ENCODE data around the gene OMG.

Gene OMG

DNA sequence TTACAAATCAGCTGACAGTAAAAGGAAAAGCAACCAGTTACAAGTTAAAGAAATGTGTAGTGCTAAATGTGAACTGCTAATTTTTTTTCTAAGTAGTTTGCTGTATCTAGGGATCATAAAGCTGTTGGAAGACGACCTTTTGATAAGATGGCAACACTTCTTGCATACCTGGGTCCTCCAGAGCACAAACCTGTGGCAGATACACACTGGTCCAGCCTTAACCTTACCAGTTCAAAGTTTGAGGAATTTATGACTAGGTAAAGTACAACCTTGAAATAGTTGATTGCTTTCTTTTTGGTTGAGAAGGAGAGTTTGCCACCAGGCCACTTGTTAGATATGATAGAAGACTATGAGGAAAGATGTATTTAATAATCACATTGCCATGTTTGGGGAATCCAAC is 35.4 kb downstream of the OMG start:
- TF ChIP-seq CEBPB (IDR thresholded peaks at IDR 0.05) (no peak), TEAD4 (IDR thresholded peaks at IDR 0.05) (no peak), RAD21 (IDR thresholded peaks at IDR 0.05; ENCODE audit: low read depth) (no peak), FOXM1 (IDR thresholded peaks at IDR 0.05; ENCODE audit: borderline replicate concordance, low read depth) (no peak), EGR1 (IDR thresholded peaks at IDR 0.05) (no peak), TAF1 (IDR thresholded peaks at IDR 0.05; ENCODE audit: low read depth) (no peak), ZBTB7A (IDR thresholded peaks at IDR 0.05; ENCODE audit: low read depth) (no peak), CREB1 (IDR thresholded peaks at IDR 0.05; ENCODE audit: low read depth) (no peak)
- TF ChIP-seq, protein P1, sequence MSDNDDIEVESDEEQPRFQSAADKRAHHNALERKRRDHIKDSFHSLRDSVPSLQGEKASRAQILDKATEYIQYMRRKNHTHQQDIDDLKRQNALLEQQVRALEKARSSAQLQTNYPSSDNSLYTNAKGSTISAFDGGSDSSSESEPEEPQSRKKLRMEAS (IDR thresholded peaks at IDR 0.05): no peak

DNA sequence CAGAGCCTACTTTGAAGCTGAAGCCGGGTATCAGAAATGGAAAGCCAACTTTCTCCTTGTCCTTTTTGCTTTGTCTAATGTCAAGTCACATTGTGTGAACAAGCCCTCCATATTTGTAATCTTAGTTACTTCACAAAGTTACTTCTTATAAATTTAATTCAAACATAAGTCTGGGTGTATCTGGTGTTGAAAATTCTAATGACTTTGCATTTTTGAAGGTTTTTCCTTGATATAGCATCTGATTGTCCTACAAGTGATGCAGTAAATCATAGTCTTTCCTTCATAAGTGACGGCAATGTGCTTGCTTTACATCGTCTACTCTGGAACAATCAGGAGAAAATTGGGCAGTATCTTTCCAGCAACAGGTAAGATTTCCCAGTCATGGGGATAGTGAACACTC is 36.9 kb downstream of the OMG start:
- TF ChIP-seq, protein P2, sequence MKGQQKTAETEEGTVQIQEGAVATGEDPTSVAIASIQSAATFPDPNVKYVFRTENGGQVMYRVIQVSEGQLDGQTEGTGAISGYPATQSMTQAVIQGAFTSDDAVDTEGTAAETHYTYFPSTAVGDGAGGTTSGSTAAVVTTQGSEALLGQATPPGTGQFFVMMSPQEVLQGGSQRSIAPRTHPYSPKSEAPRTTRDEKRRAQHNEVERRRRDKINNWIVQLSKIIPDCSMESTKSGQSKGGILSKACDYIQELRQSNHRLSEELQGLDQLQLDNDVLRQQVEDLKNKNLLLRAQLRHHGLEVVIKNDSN (IDR thresholded peaks at IDR 0.05): no peak
- TF ChIP-seq EP300 (IDR thresholded peaks at IDR 0.05; ENCODE audit: borderline replicate concordance): no peak
- TF ChIP-seq RAD21 (IDR thresholded peaks at IDR 0.05; ENCODE audit: low read depth): no peak
- TF ChIP-seq CREB1 (IDR thresholded peaks at IDR 0.05; ENCODE audit: low read depth): no peak
- TF ChIP-seq FOXM1 (IDR thresholded peaks at IDR 0.05; ENCODE audit: borderline replicate concordance, low read depth): no peak
- TF ChIP-seq YY1 (IDR thresholded peaks at IDR 0.05; ENCODE audit: low read depth): no peak
- no peak for TF ChIP-seq ZBTB7A (IDR thresholded peaks at IDR 0.05; ENCODE audit: low read depth)
- no peak for TF ChIP-seq EGR1 (IDR thresholded peaks at IDR 0.05)
- TF ChIP-seq, protein P1 (IDR thresholded peaks at IDR 0.05): no peak
- no peak for TF ChIP-seq NFIC (IDR thresholded peaks at IDR 0.05)
- no peak for TF ChIP-seq TAF1 (IDR thresholded peaks at IDR 0.05; ENCODE audit: low read depth)

DNA sequence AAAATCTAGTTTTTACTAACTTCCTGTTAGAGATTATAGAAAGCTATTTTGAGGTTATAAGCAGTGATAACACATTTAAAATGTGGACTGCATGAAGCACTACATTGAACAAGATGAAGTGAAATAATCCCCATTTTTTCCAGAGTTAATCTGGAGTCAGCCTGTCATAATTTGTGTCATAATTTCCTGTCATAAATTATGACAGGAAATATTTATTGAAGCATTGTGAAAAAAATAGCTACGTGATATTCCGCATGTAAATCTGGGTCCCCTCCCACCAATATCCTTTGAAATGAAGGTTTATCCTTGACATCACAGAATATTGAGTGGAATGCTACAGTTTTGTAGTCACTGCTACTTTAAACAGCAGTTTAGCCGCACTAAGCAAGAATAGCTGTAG is 40.1 kb downstream of the OMG start:
- TF ChIP-seq EP300 (IDR thresholded peaks at IDR 0.05; ENCODE audit: borderline replicate concordance) (no peak), YY1 (IDR thresholded peaks at IDR 0.05; ENCODE audit: low read depth) (no peak), ZBTB7A (IDR thresholded peaks at IDR 0.05; ENCODE audit: low read depth) (no peak)

DNA sequence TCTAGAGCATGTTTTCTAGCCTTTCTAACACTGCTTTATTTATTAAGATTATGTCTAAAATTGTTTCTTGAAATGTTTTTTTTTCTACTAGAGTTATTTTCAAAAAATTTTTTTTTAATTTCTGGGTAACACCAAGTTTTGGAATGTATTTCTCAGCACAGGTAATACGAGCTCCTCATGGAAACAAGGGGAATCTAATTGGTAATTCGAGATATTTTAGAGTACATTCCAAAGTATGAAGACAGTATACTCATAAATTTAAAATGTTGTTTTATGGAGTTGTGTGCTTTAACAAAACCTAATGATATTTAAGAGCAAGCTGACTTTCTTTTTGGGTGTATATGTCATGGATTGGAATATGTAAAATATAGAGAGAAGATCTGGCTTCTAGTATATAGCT is 42.4 kb downstream of the OMG start:
- TF ChIP-seq TAF1 (IDR thresholded peaks at IDR 0.05; ENCODE audit: low read depth) (no peak), TEAD4 (IDR thresholded peaks at IDR 0.05) (no peak), TCF12 (IDR thresholded peaks at IDR 0.05; ENCODE audit: low read depth) (no peak), YY1 (IDR thresholded peaks at IDR 0.05; ENCODE audit: low read depth) (no peak), FOXM1 (IDR thresholded peaks at IDR 0.05; ENCODE audit: borderline replicate concordance, low read depth) (no peak), RAD21 (IDR thresholded peaks at IDR 0.05; ENCODE audit: low read depth) (no peak), NFIC (IDR thresholded peaks at IDR 0.05) (no peak), CREB1 (IDR thresholded peaks at IDR 0.05; ENCODE audit: low read depth) (no peak), EP300 (IDR thresholded peaks at IDR 0.05; ENCODE audit: borderline replicate concordance) (no peak)
- TF ChIP-seq, protein P2 (IDR thresholded peaks at IDR 0.05): no peak
- TF ChIP-seq, protein P1 (IDR thresholded peaks at IDR 0.05): no peak

DNA sequence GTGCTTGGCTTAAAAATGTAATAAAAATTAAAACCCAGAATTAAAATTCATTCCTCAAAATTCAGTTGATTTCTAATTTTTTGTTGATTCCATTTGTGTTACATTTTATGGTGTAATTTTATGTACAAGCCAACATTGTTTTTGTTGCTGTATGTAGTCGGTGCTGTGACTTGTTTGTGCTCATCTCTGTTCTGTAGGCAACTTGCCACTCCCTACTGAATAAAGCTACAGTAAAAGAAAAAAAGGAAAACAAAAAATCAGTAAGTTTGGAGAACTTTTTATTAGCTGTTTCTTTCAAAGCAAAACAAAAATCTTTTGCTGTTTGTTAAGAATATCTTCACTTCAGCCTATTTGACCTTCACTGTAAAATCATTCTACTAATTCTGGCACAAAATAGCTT is 44.3 kb downstream of the OMG start:
- no peak for TF ChIP-seq EP300 (IDR thresholded peaks at IDR 0.05; ENCODE audit: borderline replicate concordance)
- TF ChIP-seq, protein P3, sequence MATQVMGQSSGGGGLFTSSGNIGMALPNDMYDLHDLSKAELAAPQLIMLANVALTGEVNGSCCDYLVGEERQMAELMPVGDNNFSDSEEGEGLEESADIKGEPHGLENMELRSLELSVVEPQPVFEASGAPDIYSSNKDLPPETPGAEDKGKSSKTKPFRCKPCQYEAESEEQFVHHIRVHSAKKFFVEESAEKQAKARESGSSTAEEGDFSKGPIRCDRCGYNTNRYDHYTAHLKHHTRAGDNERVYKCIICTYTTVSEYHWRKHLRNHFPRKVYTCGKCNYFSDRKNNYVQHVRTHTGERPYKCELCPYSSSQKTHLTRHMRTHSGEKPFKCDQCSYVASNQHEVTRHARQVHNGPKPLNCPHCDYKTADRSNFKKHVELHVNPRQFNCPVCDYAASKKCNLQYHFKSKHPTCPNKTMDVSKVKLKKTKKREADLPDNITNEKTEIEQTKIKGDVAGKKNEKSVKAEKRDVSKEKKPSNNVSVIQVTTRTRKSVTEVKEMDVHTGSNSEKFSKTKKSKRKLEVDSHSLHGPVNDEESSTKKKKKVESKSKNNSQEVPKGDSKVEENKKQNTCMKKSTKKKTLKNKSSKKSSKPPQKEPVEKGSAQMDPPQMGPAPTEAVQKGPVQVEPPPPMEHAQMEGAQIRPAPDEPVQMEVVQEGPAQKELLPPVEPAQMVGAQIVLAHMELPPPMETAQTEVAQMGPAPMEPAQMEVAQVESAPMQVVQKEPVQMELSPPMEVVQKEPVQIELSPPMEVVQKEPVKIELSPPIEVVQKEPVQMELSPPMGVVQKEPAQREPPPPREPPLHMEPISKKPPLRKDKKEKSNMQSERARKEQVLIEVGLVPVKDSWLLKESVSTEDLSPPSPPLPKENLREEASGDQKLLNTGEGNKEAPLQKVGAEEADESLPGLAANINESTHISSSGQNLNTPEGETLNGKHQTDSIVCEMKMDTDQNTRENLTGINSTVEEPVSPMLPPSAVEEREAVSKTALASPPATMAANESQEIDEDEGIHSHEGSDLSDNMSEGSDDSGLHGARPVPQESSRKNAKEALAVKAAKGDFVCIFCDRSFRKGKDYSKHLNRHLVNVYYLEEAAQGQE (IDR thresholded peaks at IDR 0.05; ENCODE audit: low read depth): no peak
- no peak for TF ChIP-seq TAF1 (IDR thresholded peaks at IDR 0.05; ENCODE audit: low read depth)

DNA sequence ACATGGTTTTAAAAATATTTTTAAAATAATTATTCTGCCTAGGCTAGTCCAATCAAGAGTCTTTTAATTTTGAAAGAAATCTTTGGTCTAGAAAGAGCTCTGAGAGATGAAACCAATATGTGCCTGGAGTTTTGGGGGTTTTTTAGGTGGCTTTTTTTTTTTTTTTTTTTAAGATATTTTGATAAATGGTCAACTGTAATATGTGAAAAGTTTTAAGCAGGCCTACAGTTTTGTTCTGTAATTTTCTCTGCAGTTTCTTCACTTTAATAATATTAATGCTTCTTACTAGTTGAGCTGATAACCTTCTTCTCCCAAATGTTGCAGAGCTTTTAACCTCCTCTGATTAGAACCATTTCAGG is 45.1 kb downstream of the OMG start:
- TF ChIP-seq, protein P3 (IDR thresholded peaks at IDR 0.05; ENCODE audit: low read depth): no peak
- TF ChIP-seq, protein P2 (IDR thresholded peaks at IDR 0.05): no peak
- TF ChIP-seq EP300 (IDR thresholded peaks at IDR 0.05; ENCODE audit: borderline replicate concordance) (no peak), RAD21 (IDR thresholded peaks at IDR 0.05; ENCODE audit: low read depth) (no peak), EGR1 (IDR thresholded peaks at IDR 0.05) (no peak), TEAD4 (IDR thresholded peaks at IDR 0.05) (no peak), CREB1 (IDR thresholded peaks at IDR 0.05; ENCODE audit: low read depth) (no peak), YY1 (IDR thresholded peaks at IDR 0.05; ENCODE audit: low read depth) (no peak), TCF12 (IDR thresholded peaks at IDR 0.05; ENCODE audit: low read depth) (no peak), CEBPB (IDR thresholded peaks at IDR 0.05) (no peak), TAF1 (IDR thresholded peaks at IDR 0.05; ENCODE audit: low read depth) (no peak), FOXM1 (IDR thresholded peaks at IDR 0.05; ENCODE audit: borderline replicate concordance, low read depth) (no peak), NFIC (IDR thresholded peaks at IDR 0.05) (no peak), ZBTB7A (IDR thresholded peaks at IDR 0.05; ENCODE audit: low read depth) (no peak)
- TF ChIP-seq, protein P1 (IDR thresholded peaks at IDR 0.05): no peak
